GM19438 (cell line): ENCODE results near the gene RPS19BP1.
A peak's percentile ranks its signal among the peaks of the same experiment; 100 is the strongest.
"Not testable (repeated sequence)": the region's sequence is repeated elsewhere in the genome, so short reads cannot be mapped to it uniquely, and the experiment has no call there.

Experiments used
- ATAC-seq: cut with Tn5 transposase; IDR thresholded peaks from one replicate; pipeline ENCODE4 v1.9.1; 2021; ENCODE audit warnings: low read depth; ENCODE audit not compliant: unreplicated experiment

RPS19BP1 gene

GRCh38 chr22:39514373-39514973, 18.1 kb downstream of the RPS19BP1 start:
- no peak for ATAC-seq

GRCh38 chr22:39513791-39514190, 18.8 kb downstream of the RPS19BP1 start:
- no peak for ATAC-seq

- no peak for ATAC-seq
These were observed 20.5 kb downstream of the RPS19BP1 start for GRCh38 chr22:39512026-39512425.

DNA sequence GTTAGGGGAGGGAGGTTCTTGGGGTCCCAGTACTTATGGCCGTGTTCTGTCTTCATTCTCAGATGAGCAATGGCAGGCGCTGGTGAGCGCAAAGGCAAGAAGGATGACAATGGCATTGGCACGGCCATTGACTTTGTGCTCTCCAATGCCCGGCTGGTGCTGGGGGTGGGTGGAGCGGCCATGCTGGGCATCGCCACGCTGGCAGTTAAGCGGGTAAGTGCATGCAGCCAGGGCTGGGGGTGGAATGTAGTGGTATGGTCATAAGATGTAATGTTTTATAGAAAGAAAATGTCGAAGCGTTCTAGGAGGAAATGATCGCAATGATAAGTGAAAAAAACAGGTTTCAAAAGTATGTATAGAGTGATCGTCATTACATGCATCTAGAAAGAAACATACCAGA, 21.3 kb downstream of the RPS19BP1 start:
- no peak for ATAC-seq

- no peak for ATAC-seq
These were observed 21.9 kb downstream of the RPS19BP1 start for GRCh38 chr22:39510529-39511149.

DNA sequence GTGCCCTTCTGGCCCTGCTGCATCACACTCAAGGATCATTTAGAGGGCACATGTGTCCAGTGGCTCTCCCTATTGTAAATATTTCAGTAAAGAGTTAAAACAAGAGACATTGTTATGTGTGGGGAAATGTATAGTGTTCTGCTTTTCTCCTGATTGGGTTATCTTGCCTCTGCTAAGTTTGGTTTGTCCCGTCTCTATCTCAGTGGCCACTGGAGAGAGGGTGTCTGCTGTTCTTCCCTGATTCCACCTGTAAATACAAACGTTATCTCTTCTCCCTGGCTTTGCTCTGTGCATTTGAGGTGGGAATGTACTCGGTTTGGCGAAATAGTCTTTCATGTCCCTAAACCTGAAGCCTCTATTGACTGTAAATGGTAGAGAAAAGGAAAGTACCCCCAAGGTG, 24.2 kb downstream of the RPS19BP1 start:
- no peak for ATAC-seq

DNA sequence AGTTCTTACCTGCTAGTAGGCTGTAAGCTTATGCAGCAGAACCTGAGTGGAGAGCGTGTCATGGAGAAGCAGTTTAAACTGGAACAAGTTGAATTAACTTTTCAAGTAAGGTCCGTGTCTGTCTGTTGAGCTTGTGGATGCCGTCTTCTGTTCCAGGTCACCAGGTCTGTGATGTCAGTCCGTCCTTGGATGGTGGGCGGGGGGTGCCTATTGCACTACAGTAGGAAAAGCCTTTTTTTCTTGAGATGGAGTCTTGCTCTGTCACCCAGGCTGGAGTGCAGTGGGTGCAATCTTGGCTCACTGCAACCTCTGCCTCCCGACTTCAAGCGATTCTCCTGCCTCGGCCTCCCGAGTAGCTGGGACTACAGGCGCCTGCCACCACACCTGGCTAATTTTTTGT, 25.5 kb downstream of the RPS19BP1 start:
- ATAC-seq: not testable (repeated sequence)

DNA sequence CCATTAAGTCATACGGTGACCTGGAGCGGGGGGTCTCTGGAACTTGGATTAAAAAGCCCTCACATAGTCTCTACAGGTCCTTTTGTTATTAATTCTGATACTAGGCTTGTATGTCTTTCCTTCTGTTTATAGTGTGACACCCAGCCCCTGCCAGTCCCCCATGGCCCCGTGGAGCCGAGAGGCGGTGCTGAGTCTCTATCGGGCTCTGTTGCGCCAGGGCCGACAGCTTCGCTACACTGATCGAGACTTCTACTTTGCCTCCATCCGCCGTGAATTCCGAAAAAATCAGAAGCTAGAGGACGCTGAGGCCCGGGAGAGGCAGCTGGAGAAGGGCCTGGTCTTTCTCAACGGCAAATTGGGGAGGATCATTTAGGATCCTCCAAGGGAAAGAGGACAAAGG, 28.5 kb downstream of the RPS19BP1 start:
- ATAC-seq: no peak

- no peak for ATAC-seq
These were observed 28.9 kb downstream of the RPS19BP1 start for GRCh38 chr22:39503630-39504029.

DNA sequence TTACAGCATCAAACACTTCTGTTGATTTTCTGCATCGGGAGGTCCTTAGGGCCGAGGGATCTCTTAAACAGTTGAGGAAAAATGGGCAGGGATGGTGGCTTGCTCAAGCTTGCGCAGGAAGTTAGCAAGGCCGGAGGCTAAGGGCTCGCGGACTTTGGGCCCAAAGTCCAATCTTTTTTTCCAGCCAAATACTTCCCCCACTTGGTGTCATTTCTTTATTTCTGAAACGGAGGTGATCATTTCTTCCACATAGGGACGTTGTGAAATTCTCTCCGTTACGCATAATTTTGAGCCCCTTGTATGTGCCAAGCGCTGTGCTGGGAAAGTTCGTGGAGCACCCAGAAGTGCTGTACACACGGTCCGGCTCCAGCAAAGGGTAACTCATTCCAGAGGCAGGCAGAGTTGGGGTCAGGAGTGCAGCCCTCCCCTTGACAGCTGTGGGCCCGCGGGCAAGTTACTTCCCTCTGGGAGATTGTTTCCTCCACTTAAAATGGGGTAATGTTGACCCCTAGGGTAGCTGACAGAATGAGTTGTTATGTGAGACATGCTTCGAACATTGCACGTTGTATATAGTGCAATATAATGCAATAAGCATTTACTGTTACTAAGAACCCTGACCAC, 29.6 kb downstream of the RPS19BP1 start:
- ATAC-seq: no peak

GRCh38 chr22:39502109-39502788, 30.3 kb downstream of the RPS19BP1 start, which contains the start of gene MIEF1:
TSS of gene MIEF1 (plus strand) at chr22:39502290. CDS start at chr22:39511295, 9,005 bp downstream.
- peak; percentile 90 for ATAC-seq

DNA sequence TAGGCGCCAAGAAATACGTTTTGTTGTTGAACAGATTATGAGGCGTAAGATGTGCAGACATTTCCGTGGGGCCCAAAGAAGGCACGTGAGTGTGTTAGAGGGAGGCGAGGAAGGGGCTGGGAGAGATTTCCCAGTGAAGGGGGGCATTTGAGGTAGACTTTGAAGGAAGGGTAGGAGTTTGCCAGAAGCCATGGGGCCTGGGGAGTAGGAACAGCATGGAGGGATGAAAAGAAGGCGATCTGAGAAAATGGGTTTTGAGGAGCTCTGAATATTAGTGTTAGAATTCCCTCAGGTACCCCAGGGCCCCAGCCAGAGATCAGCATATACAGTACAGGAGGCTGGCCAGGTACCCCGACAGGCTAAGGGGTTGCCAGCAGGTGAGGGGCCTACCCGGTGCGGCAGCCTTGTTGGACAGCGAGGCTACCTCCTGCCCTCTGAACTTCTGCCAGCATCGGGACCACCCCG, 30.9 kb downstream of the RPS19BP1 start:
- no peak for ATAC-seq

DNA sequence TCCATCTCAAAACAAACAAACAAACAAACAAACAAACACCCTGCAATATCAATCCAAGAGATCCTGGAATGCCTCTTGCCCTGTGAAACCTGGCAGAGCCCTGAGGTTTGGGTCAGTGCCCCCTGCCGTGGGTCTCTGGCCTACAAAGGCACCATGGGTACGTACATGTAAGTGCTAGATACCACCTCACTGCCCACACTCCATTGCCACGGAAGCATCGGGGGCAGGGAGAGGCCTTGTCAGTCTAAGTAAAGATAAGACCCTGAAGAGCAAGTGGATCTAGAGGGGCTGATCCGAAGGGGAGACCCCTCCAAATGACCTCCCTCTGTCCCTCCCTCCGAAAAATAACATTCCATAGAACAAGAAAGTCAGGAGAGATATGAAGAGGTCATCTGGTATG, 32.4 kb downstream of the RPS19BP1 start:
- no peak for ATAC-seq

- no peak for ATAC-seq
These were observed 33.7 kb downstream of the RPS19BP1 start for GRCh38 chr22:39498802-39499201.

GRCh38 chr22:39498368-39498767, 34.2 kb downstream of the RPS19BP1 start:
- no peak for ATAC-seq

GRCh38 chr22:39497429-39497828, 35.1 kb downstream of the RPS19BP1 start:
- no peak for ATAC-seq

DNA sequence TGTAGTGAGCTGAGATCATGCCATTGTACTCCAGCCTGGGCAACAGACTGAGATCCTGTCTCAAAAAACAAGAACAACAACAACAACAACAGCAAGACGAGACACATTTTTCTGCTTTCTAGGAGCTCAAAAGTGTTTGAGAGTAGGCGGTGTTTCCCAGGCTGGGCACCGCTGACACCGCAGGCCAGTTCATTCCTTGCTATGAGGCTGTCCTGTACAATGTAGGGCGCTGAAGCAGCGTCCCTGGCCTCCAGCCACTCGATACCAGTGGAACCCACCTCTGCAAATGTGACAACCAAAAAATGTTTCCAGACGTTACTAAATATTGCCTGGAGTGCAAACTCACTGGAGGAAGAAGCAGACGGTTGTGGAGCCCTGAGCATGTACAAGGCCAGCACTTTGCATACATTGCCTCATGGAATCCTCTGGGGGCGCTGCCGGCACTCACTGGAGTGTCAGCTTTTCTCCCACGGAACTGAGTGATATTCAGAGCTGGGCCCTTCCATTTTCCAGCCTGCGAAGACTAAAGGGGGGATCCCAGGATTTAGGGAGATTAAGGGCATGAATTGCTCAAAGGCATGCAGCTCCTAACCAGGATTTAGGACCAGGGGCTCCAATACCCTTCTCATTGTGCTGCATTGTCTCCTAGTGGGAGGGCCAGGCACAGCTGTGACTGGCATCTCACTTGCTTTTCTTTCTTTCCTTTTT, 36.3 kb downstream of the RPS19BP1 start:
- no peak for ATAC-seq

- ATAC-seq: no peak
These were observed 38.0 kb downstream of the RPS19BP1 start for GRCh38 chr22:39494471-39495120.

- no peak for ATAC-seq
These were observed 38.8 kb downstream of the RPS19BP1 start for GRCh38 chr22:39493759-39494158.

DNA sequence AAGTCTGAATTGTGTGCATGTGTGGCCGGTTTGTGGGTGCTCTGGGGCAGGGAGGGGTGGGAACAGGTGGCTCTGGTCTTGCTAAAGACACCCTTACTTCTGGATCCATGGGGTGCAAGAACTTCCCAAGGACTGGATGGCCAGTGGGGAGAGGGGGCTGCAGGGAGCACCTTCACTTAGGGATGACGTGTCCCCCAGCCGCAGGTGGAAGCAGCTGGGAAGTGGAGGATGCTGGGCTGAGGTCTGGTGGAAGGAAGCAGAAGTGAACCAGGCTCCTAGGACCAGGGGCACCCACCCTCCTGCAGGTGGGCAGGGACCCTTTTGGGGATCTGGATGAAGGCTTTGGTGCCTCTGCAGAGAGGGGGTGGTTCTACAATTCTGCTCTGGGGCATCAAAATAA, 40.4 kb downstream of the RPS19BP1 start:
- ATAC-seq: no peak
